AG10803 (cell line): ENCODE results near the gene CTTNBP2NL.
"Not testable (repeated sequence)": the region's sequence is repeated elsewhere in the genome, so short reads cannot be mapped to it uniquely, and the experiment has no call there.

Experiments
- DNase-seq: peaks from one replicate; pipeline ENCODE4 v3.0.0; 2010; ENCODE audit warnings: low read depth
- H3K4me3 ChIP-seq: 2 replicates; pipeline ENCODE4 v1.5.1; 2011; ENCODE audit warnings: mild to moderate bottlenecking, low read length, control low read depth
- CTCF ChIP-seq: conservative IDR thresholded peaks from 2 replicates; pipeline ENCODE4 v1.5.1; 2011; ENCODE audit warnings: mild to moderate bottlenecking, low read length, control low read depth, inconsistent platforms

Gene CTTNBP2NL

DNA sequence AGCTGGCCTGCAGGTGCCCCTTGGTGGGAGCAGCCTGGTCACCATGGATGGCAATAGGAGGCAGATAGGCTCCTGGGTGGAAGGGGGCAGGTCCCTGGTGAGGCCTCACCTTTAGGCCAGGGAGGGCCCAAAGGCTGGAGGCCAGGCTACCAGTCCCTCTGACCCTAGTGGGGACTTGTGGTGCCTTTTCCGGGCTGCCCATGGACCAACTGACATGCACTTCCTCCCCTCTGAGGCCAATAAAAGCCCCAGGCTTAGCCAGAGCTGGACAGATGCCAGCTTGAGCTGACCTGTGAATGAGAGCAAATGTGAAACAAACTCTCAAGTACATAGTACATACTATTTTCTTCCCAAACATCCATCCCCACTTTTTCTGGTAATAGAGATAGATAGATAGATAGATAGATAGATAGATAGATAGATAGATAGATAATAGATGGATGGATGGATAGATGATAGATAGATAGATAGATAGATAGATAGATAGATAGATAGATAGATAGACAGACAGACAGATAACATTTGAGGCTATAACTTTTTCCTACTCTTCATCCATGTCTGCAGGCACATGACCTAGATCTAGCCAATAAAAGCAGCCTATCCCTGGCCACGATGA is 9.2 kb upstream of the CTTNBP2NL start:
- H3K4me3 ChIP-seq, result no peak overlapping the region
- no peak for TF ChIP-seq CTCF
- no peak for DNase-seq

- TF ChIP-seq CTCF, result no peak
- DNase-seq, result no peak
- H3K4me3 ChIP-seq, result no peak overlapping the region
These were observed 8.2 kb upstream of the CTTNBP2NL start for GRCh38 chr1:112387807-112388206.

GRCh38 chr1:112388436-112388835 is 7.6 kb upstream of the CTTNBP2NL start:
- no peak for TF ChIP-seq CTCF
- DNase-seq, result peak; percentile 32
- no peak overlapping the region for H3K4me3 ChIP-seq

DNA sequence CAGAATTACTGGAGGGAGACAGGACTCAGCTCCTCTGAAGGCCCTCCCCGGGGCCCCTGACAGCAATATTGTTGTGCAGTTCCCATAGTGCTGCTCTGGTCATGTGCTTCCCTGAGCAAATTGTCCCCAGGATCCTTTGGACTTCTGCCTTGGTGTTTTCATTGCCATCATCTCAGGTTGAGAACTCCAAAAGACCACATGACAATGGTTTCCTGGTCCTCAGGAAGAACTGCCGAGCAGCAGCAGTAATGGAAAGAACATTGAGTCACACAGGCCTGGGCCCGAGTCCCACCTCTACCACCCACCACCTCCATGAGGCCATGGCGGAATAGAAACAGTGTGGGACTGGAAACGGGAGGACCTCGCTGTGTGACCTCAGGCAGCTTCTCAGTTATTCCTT is 6.3 kb upstream of the CTTNBP2NL start:
- no peak overlapping the region for H3K4me3 ChIP-seq
- no peak for TF ChIP-seq CTCF

GRCh38 chr1:112390335-112390734 is 5.7 kb upstream of the CTTNBP2NL start:
- H3K4me3 ChIP-seq, result peak overlapping the region; percentile 62
- not testable (repeated sequence) for DNase-seq

More for the DNA sequence above, 6.3 kb upstream of the CTTNBP2NL start:
- no peak for DNase-seq

DNA sequence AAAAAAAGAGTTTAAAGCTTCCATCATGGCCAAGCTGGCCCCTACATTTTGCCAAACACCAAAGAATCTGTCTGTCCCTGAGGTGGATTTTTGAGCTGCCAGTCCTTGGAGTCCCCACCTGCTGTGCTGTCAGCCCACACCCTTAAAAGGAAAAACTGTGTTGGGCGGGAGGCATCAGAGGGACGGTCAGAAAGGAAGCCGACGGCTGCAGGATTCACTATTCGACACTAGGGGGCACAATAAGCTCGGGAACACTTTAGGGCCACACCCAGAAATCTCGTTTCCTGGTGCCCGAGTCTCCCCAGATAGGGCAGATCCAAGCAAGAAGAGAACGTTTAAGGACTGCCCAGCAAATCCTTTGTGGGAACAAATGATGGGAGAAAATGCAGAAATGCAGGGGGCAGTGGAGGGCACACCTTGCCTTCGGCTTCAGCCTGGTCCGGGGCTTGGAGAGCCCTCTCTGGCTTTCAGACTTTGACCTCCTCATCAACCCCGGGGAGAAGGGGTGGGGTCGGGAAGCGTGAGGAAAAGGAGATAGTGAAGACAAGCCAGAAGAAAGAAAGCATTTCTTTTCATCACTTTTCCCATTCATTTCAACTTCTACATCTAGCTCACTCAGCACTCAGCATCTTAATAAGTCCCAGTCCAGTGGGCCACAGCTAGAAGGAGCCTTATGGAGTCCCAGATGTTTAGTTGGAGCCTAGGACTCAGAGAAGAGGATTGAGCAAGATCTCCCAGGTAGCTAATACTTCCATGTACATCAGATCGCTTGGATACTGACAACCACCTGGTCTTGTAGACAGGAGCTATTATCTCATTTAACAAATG is 5.0 kb upstream of the CTTNBP2NL start:
- peak; percentile 95 for TF ChIP-seq CTCF
- peak; percentile 90 for DNase-seq

GRCh38 chr1:112391603-112391940 is 4.4 kb upstream of the CTTNBP2NL start:
- no peak for TF ChIP-seq CTCF
- peak overlapping the region; percentile 62 for H3K4me3 ChIP-seq
- DNase-seq, result no peak

More for the DNA sequence above, 5.0 kb upstream of the CTTNBP2NL start:
- peak overlapping the region; percentile 62 for H3K4me3 ChIP-seq
